ENCODE results near the gene DCAF7. TPM values are rescaled to one million over a fixed set of nuclear protein-coding genes. Genes with fewer than 3 reads are reported as not detected.

DCAF7 gene
- total RNA-seq, 1 donor from 2014 or later, result 9.5 TPM

DNA sequence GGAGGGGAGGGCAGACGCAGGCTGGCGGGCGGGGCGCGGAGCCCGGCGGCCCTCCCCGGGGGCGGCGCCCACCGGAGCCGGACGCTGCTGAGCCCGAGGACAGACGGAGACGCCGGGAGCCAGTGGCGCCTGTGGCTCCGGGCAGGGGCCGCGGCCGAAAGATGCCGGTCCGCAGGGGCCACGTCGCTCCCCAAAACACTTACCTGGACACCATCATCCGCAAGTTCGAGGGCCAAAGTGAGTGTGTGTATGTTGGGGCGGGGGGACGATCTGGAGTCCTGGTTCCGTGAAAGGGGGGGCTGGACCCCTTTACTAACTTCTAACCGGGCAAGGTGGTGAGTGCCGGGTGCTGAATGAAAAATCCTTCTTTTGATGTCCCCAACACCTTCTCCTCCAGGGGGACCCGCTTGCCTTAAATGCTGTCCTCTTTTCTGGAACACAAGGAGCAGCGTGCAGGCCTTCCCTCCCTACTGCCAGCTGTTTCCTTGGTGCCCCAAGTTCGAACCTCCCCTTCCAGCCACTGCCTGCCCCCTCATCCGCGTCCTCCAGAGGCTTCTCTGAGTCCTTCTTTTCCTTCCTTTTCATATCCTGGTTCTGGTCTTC lies 26.9 kb upstream of the DCAF7 start, which contains the start of gene KCNH6:
TSS of gene KCNH6 (plus strand) at position 106 of the 603 bp plus-strand sequence. CDS start at position 162, 56 bp downstream.
- DNase-seq (ENCODE audit: low read depth) (no peak), FAIRE-seq (no peak)
- no peak within 1 kb of the TSS for H3K4me3 ChIP-seq (ENCODE audit: low read depth, low read length)
- peaks cover 13% of the 10 kb centered on the region for H3K27me3 ChIP-seq (ENCODE audit: control insufficient read depth, insufficient read depth, low read length)
- no peaks in the 10 kb centered on the region for H3K36me3 ChIP-seq (ENCODE audit: control insufficient read depth, insufficient read depth, low read length)
- TF ChIP-seq, protein P1, sequence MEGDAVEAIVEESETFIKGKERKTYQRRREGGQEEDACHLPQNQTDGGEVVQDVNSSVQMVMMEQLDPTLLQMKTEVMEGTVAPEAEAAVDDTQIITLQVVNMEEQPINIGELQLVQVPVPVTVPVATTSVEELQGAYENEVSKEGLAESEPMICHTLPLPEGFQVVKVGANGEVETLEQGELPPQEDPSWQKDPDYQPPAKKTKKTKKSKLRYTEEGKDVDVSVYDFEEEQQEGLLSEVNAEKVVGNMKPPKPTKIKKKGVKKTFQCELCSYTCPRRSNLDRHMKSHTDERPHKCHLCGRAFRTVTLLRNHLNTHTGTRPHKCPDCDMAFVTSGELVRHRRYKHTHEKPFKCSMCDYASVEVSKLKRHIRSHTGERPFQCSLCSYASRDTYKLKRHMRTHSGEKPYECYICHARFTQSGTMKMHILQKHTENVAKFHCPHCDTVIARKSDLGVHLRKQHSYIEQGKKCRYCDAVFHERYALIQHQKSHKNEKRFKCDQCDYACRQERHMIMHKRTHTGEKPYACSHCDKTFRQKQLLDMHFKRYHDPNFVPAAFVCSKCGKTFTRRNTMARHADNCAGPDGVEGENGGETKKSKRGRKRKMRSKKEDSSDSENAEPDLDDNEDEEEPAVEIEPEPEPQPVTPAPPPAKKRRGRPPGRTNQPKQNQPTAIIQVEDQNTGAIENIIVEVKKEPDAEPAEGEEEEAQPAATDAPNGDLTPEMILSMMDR (IDR thresholded peaks at IDR 0.05; ENCODE audit: insufficient read depth, low read length, severe bottlenecking), result no peak

DNA sequence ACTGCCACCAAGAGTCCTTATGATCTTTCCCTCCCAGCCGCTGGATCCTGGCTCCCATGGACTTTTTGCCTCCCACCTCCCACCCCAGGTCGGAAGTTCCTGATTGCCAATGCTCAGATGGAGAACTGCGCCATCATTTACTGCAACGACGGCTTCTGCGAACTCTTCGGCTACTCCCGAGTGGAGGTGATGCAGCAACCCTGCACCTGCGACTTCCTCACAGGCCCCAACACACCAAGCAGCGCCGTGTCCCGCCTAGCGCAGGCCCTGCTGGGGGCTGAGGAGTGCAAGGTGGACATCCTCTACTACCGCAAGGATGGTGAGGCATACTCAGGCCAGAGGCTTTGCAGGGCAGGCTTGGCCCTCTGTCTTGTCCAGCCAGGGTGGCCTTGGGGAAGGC lies 26.2 kb upstream of the DCAF7 start:
- H3K4me3 ChIP-seq (ENCODE audit: low read depth, low read length), result no peak overlapping the region
- TF ChIP-seq, protein P1 (IDR thresholded peaks at IDR 0.05; ENCODE audit: insufficient read depth, low read length, severe bottlenecking), result no peak
- DNase-seq (ENCODE audit: low read depth) (no peak), FAIRE-seq (no peak)
- H3K27me3 ChIP-seq (ENCODE audit: control insufficient read depth, insufficient read depth, low read length), result peaks cover 11% of the 10 kb centered on the region
- H3K36me3 ChIP-seq (ENCODE audit: control insufficient read depth, insufficient read depth, low read length), result no peaks in the 10 kb centered on the region

DNA sequence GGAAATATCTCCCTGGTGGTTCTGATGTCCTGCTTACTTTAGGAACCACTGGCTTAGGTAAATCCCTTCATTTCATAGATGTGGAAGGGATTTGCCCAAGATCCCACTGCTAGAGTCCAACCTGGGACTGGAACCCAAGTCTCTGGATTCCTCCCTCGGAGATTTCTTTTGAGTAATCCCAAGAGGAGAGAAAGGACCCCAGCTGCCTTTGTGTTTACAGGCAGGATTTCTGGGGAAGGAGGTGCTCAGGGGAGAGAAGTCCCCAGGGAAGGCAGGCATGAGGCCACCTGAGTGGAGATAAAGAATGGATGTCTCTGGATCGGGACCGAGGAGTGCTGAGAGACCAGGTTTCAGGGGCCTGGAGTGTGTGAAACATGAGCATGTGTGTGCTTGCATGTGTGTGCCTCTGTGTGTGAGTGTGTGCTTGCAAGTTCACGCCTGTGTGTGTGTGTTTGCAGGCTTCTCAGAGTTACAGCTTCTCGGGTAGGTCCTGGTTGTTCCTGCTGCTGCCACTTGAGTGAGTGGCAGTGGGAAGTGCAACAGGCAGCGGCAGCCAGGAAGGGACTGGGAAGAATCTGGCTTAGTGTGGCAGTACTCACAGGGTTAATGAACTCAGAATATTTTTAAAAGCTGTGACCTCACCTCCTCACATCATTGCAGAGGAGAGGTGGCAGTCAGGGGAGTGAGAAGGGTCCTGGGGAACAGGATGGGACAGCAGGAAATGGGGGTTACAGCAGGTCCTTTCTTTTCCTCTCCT lies 24.9 kb upstream of the DCAF7 start:
- Histone ChIP-seq H3K36me3 (ENCODE audit: control insufficient read depth, insufficient read depth, low read length) (no peaks in the 10 kb centered on the region), H3K4me3 (ENCODE audit: low read depth, low read length) (no peak overlapping the region), H3K27me3 (ENCODE audit: control insufficient read depth, insufficient read depth, low read length) (peaks cover 10% of the 10 kb centered on the region)
- FAIRE-seq, result peak; percentile 79
- TF ChIP-seq, protein P1 (IDR thresholded peaks at IDR 0.05; ENCODE audit: insufficient read depth, low read length, severe bottlenecking), result no peak
- no peak for DNase-seq (ENCODE audit: low read depth)

DNA sequence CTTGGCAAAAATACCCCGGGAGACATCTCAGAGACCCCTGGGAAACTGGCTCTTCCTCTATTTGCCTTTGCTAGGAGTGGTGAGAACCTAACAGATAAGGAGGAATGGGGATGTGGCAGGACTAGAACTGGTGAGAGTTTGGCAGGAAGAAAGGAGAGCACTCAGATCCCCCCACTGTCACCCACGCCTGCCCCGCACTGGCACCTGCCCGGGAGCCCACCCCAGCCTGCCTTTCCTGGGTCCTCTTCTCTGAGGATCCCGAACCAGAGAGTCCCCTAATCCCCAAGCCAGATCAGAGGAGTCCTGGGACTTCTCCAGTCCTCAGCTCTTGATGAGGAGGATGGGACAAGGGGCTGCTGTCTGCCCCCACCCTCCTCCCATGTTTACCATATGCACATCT lies 23.4 kb upstream of the DCAF7 start:
- Histone ChIP-seq H3K27me3 (ENCODE audit: control insufficient read depth, insufficient read depth, low read length) (peaks cover 9% of the 10 kb centered on the region), H3K4me3 (ENCODE audit: low read depth, low read length) (no peak overlapping the region), H3K36me3 (ENCODE audit: control insufficient read depth, insufficient read depth, low read length) (no peaks in the 10 kb centered on the region)
- no peak for DNase-seq (ENCODE audit: low read depth)
- TF ChIP-seq, protein P1 (IDR thresholded peaks at IDR 0.05; ENCODE audit: insufficient read depth, low read length, severe bottlenecking), result no peak
- FAIRE-seq, result no peak

DNA sequence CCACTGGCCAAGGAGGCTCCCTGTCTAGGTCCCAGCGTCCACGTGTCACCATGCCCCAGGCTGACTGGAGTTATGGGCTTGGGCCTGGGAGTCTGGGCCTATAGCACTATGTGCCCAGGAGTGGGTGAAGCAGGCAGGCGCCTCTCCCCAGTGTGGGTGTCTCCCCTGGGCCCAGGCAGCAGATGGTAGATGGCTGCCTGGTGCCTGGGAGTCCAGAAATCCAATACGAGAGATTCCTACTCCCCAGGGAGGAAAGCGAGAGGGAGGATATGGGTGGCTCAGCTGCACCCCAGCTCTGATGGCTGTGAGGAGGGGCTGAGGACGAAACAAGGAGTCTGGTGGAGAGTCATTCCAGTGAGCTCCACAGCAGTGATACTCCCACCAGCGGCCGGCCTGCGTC lies 22.1 kb upstream of the DCAF7 start:
- FAIRE-seq (no peak), DNase-seq (ENCODE audit: low read depth) (no peak)
- H3K4me3 ChIP-seq (ENCODE audit: low read depth, low read length), result no peak overlapping the region
- peaks cover 9% of the 10 kb centered on the region for H3K27me3 ChIP-seq (ENCODE audit: control insufficient read depth, insufficient read depth, low read length)
- TF ChIP-seq, protein P1 (IDR thresholded peaks at IDR 0.05; ENCODE audit: insufficient read depth, low read length, severe bottlenecking), result no peak
- H3K36me3 ChIP-seq (ENCODE audit: control insufficient read depth, insufficient read depth, low read length), result no peaks in the 10 kb centered on the region
